GM12874 (cell line): ENCODE measurements around the gene ZNF175.
A peak's percentile ranks its signal among the peaks of the same experiment; 100 is the strongest.

ENCODE experiments used
- CTCF ChIP-seq: IDR thresholded peaks from 2 replicates; pipeline ENCODE4 v1.5.1; 2011; ENCODE audit warnings: low read depth, mild to moderate bottlenecking, control low read depth, low read length, moderate library complexity; ENCODE audit not compliant: insufficient read depth

The ZNF175 gene

GRCh38 chr19:51600940-51601580 lies 30.0 kb downstream of the ZNF175 start:
- TF ChIP-seq CTCF: no peak

GRCh38 chr19:51602189-51602854 lies 31.2 kb downstream of the ZNF175 start:
- 0 out of 2 replicates have a peak, but pooled peaks have one; percentile 7 for TF ChIP-seq CTCF

- TF ChIP-seq CTCF: no peak
These were observed 36.0 kb downstream of the ZNF175 start for GRCh38 chr19:51607077-51607476.

GRCh38 chr19:51607920-51608562 lies 37.0 kb downstream of the ZNF175 start:
- peak; percentile 71 for TF ChIP-seq CTCF

- TF ChIP-seq CTCF: no peak
These were observed 39.5 kb downstream of the ZNF175 start for GRCh38 chr19:51610576-51610975.

- no peak for TF ChIP-seq CTCF
These were observed 43.7 kb downstream of the ZNF175 start for GRCh38 chr19:51614789-51615188.

GRCh38 chr19:51615991-51616390 lies 44.9 kb downstream of the ZNF175 start:
- TF ChIP-seq CTCF: no peak
